Measurements from ENCODE around the gene ZNF33A. TPM values are rescaled to one million over a fixed set of nuclear protein-coding genes. Genes with fewer than 3 reads are reported as not detected.
"Not testable (repeated sequence)": the region's sequence is repeated elsewhere in the genome, so short reads cannot be mapped to it uniquely, and the experiment has no call there.

The ZNF33A gene
- total and polyA plus RNA-seq, 12 donors = 5.6 to 27.7 (median 22.9) TPM

DNA sequence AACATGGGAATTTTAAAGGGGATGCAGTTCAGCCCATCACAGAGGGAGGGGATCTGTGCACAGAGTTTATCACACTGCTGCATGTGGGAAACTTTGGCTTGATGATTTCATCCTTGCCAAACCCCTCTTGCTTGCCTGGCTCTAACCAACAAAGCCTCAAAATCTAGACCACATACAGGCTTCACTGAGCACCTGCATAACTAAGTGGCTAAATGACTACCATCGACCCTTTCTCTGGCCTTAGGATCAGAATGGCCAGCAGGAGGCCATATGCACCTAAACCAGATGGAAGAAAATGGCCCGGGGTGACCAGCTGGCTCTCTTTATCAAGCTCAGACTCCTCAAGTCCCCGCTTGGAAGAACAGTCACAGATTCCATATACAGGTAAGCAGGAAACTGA lies 18.4 kb upstream of the ZNF33A start:
- H3K36me3 ChIP-seq = no peaks in the 10 kb centered on the region
- H3K27me3 ChIP-seq = peaks cover 0 to 2% (median 0%) of the 10 kb centered on the region in 7 donors
- DNase-seq (no peak), ATAC-seq (no peak)
- WGBS, 2 donors = 69 to 76% methylated on average over 3 of the region's 3 CpGs
- no peak overlapping the region for H3K27ac ChIP-seq
- no peaks in the 10 kb centered on the region for H3K4me1 ChIP-seq
- TF ChIP-seq, protein P1, sequence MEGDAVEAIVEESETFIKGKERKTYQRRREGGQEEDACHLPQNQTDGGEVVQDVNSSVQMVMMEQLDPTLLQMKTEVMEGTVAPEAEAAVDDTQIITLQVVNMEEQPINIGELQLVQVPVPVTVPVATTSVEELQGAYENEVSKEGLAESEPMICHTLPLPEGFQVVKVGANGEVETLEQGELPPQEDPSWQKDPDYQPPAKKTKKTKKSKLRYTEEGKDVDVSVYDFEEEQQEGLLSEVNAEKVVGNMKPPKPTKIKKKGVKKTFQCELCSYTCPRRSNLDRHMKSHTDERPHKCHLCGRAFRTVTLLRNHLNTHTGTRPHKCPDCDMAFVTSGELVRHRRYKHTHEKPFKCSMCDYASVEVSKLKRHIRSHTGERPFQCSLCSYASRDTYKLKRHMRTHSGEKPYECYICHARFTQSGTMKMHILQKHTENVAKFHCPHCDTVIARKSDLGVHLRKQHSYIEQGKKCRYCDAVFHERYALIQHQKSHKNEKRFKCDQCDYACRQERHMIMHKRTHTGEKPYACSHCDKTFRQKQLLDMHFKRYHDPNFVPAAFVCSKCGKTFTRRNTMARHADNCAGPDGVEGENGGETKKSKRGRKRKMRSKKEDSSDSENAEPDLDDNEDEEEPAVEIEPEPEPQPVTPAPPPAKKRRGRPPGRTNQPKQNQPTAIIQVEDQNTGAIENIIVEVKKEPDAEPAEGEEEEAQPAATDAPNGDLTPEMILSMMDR (IDR thresholded peaks at IDR 0.05) = no peak
- H3K9me3 ChIP-seq = no peaks in the 10 kb centered on the region
- intact Hi-C loops (cut with DNase I) = no loop called here
- no peak overlapping the region for H3K4me3 ChIP-seq

DNA sequence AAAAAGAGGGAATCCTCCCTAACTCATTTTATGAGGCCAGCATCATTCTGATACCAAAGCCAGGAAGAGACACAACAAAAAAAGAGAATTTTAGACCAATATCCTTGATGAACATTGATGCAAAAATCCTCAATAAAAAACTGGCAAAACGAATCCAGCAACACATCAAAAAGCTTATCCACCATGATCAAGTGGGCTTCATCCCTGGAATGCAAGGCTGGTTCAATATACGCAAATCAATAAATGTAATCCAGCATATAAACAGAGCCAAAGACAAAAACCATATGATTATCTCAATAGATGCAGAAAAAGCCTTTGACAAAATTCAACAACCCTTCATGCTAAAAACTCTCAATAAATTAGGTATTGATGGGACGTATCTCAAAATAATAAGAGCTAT lies 11.6 kb upstream of the ZNF33A start:
- intact Hi-C loops (cut with DNase I) = not testable (repeated sequence)

DNA sequence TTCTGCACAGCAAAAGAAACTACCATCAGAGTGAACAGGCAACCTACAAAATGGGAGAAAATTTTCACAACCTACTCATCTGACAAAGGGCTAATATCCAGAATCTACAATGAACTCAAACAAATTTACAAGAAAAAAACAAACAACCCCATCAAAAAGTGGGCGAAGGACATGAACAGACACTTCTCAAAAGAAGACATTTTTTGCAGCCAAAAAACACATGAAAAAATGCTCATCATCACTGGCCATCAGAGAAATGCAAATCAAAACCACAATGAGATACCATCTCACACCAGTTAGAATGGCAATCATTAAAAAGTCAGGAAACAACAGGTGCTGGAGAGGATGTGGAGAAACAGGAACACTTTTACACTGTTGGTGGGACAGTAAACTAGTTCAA lies 10.0 kb upstream of the ZNF33A start:
- DNase-seq, H3K27me3 ChIP-seq, H3K4me3 ChIP-seq, H3K9me3 ChIP-seq, H3K36me3 ChIP-seq, H3K27ac ChIP-seq, ATAC-seq, H3K4me1 ChIP-seq: not testable (repeated sequence)
- WGBS, 2 donors = 94 to 100% methylated on average over 1 of the region's 1 CpG
- intact Hi-C loops (cut with DNase I) = loop anchor here in 1 of 10 donors (10.0 kb wide), 1 partner anchor 94 kb away; the partner anchor contains the start of gene ZNF37A

More for the DNA sequence above, 11.6 kb upstream of the ZNF33A start:
- not testable (repeated sequence) for ATAC-seq, DNase-seq, H3K36me3 ChIP-seq, H3K9me3 ChIP-seq, H3K27ac ChIP-seq, H3K4me1 ChIP-seq, H3K4me3 ChIP-seq, H3K27me3 ChIP-seq
- WGBS, 2 donors = 60 to 64% methylated on average over 2 of the region's 3 CpGs

DNA sequence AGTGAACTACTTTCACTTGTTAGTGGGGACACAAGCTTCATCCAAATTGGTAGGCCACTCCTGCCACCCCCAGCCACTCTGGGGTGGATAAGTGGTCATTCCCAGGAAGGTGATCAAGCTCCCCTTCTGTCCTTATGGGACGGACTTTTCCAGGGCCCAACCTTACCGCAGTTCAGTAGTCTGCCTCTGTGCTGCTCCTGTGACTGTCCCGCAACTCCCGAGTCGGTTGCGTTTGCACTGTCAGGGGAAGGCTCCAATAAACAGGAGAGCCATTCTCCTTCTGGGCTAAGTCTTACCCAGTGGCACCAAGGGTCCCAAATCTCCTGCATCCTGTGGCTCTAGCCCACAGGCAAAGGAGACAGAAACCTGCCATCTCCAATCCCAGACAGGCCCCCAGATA lies 7.4 kb upstream of the ZNF33A start:
- ATAC-seq (no peak), DNase-seq (no peak)
- H3K27ac ChIP-seq = no peak overlapping the region
- TF ChIP-seq, protein P1 (IDR thresholded peaks at IDR 0.05) = no peak
- H3K4me1 ChIP-seq = no peaks in the 10 kb centered on the region
- WGBS, 2 donors = 91 to 95% methylated on average over 6 of the region's 6 CpGs
- H3K36me3 ChIP-seq = no peaks in the 10 kb centered on the region
- intact Hi-C loops (cut with DNase I) = loop anchor here in 1 of 10 donors (10.0 kb wide), 1 partner anchor 92 kb away; the partner anchor contains the start of gene ZNF37A
- H3K4me3 ChIP-seq = no peak overlapping the region
- H3K27me3 ChIP-seq = no peaks in the 10 kb centered on the region
- no peaks in the 10 kb centered on the region for H3K9me3 ChIP-seq

DNA sequence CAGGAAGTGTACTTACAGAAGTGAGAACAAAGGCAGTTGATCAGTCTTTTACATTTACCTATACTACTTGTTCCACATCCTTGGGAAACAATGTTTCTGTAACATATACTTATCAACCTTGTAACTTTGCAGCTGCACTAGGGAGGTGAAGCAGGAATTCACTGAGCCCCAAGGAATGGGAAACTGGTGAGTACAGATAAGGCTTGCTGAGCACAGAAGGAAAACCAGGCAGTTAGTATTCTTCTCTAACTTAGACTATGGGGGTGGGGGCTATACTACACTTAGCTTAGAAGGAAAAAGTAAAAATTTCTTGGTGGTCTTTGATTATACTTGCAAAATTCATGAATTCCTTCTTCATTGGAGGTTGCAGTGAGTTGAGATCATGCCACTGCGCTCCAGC lies 6.9 kb upstream of the ZNF33A start:
- TF ChIP-seq, protein P1 (IDR thresholded peaks at IDR 0.05) = no peak
- intact Hi-C loops (cut with DNase I) = loop anchor here in 1 of 10 donors (10.0 kb wide), 1 partner anchor 91 kb away; the partner anchor contains the start of gene ZNF37A
- no peaks in the 10 kb centered on the region for H3K36me3 ChIP-seq
- H3K27ac ChIP-seq = no peak overlapping the region
- ATAC-seq (no peak), DNase-seq (no peak)
- 80 to 95% methylated on average over 1 of the region's 1 CpG for WGBS, 2 donors
- peaks cover 0 to 5% (median 0%) of the 10 kb centered on the region in 11 donors for H3K9me3 ChIP-seq
- H3K27me3 ChIP-seq = no peaks in the 10 kb centered on the region
- no peak overlapping the region for H3K4me3 ChIP-seq
- no peaks in the 10 kb centered on the region for H3K4me1 ChIP-seq
